Psoas muscle (tissue), 8 donors: ENCODE results near the gene CTRB2. TPM values are rescaled to one million over a fixed set of nuclear protein-coding genes. Genes with fewer than 3 reads are reported as not detected.

Source experiments
- ATAC-seq, 4 donors: fragments of 200-7000 bp; cut with Tn5 transposase; one replicate each; pipeline ENCODE4 v1.9.1; 2020; ENCODE audit warnings: moderate library complexity in 3 of 4, mild to moderate bottlenecking in 2 of 4
- DNase-seq, 2 donors: peaks; one replicate each; pipeline ENCODE4 v3.0.0-alpha.2; 2020
- H3K27ac ChIP-seq: fragments of 200-600 bp; one replicate; pipeline ENCODE4 v1.8.0; 2022
- H3K27me3 ChIP-seq, 3 donors: fragments of 200-600 bp in 1 of 3; one replicate each; pipeline versions ENCODE4 v1.6.1 to v1.8.0; 2013 to 2022; ENCODE audit warnings: low read length in 2 of 3, mild to moderate bottlenecking in 2 of 3, moderate library complexity in 1 of 3; ENCODE audit not compliant: insufficient read depth in 3 of 3
- H3K36me3 ChIP-seq, 2 donors: fragments of 200-600 bp in 1 of 2; one replicate each; pipeline versions ENCODE4 v1.6.1 to v1.8.0; 2013 to 2022; ENCODE audit warnings: low read depth in 1 of 2, mild to moderate bottlenecking in 1 of 2, moderate library complexity in 1 of 2; ENCODE audit not compliant: insufficient read depth in 1 of 2
- H3K4me1 ChIP-seq: fragments of 200-600 bp; one replicate; pipeline ENCODE4 v1.8.0; 2022
- H3K4me3 ChIP-seq: fragments of 200-600 bp; one replicate; pipeline ENCODE4 v1.8.0; 2022; ENCODE audit warnings: mild to moderate bottlenecking
- H3K9me3 ChIP-seq: fragments of 200-600 bp; one replicate; pipeline ENCODE4 v1.8.0; 2022
- CTCF ChIP-seq: fragments of 200-600 bp; IDR thresholded peaks from one replicate; pipeline ENCODE4 v1.8.0; 2022; ENCODE audit warnings: antibody characterized with exemption
- WGBS, 3 donors: extraction: QIAGEN DNeasy Blood & Tissue Kit; methylation state at CpG; one replicate each; pipeline versions ENCODE4 v1.1.6 to v1.1.7; 2013; 5-methylcytosine and 5-hydroxymethylcytosine counted together
- intact Hi-C, 2 donors: fragments of 100-400 bp; cut with DNase I; formaldehyde crosslinking; loops; one replicate each; pipeline versions ENCODE4 v1.11.0 to v1.14.2; 2022
- polyA plus RNA-seq, 3 donors: library from polyadenylated mRNA; stranded (reverse); fragments of 200-250 nt; gene quantifications; one replicate each; pipeline ENCODE4 v1.2.3, GENCODE V29; 2013
- total RNA-seq, 4 donors: library from RNA; stranded (reverse); fragmentation: NEBNext Ultra II Directional in 2 of 4; extraction: Animal tissue kit (Norgen Biotek cat#: 25700) in 2 of 4; gene quantifications; one replicate each; pipeline versions ENCODE4 v1.2.1 to v1.2.4, GENCODE V29; 2021 to 2023
- donor health status: healthy with polysubstance abuse.
- donor health status: DM: no; HTN: no; CAD: no; lungs with moderate emphysema.
- donor health status: Bipolar disorder and iron deficiency.
- donor health status: healthy.
- donor health status: DM: yes; HTN: yes; CAD: no.
- donor health status: DM: no; HTN: no; CAD: no.
- donor health status: DM: no; HTN: no; CAD: no.
- donor health status: DM: yes; HTN: yes; CAD: no.

Gene CTRB2
- total and polyA plus RNA-seq, 7 donors, result 0.14 to 2.4 (median 1.1) TPM; not detected in 3

DNA sequence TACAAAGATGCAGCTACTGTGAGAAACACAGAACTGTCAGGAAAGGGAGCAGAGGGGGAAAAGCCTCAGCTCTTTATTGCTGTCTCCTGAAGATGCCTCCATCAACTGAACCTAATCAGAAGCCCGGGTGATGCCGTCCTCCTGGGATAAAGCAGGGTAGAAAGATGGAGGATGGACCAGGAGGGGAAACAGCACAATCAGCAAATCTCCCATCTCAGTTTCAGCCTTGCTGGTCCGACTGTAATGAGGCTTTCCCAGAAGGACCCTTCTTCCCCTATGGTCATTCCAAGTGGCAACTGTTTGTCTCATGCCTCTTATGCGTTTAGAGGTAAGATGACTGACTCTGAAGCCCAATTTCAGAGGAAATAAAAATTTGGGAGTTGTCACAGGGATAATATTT, 34.4 kb downstream of the CTRB2 start:
- whole genome bisulfite sequencing, 3 donors, result 95 to 100% (median 96%) methylated on average over 4 of the region's 4 CpGs
- peaks cover 26 to 34% of the 10 kb centered on the region in 2 donors for H3K36me3 ChIP-seq
- no peak for ATAC-seq

GRCh38 chr16:75169899-75170405, 37.0 kb downstream of the CTRB2 start:
- Histone ChIP-seq H3K4me1 (no peaks in the 10 kb centered on the region), H3K27ac (no peak overlapping the region), H3K9me3 (peaks cover 55% of the 10 kb centered on the region), H3K4me3 (no peak overlapping the region), H3K36me3 (peaks cover 30 to 49% of the 10 kb centered on the region in 2 donors), H3K27me3 (no peaks in the 10 kb centered on the region)
- 95 to 98% (median 98%) methylated on average over 10 of the region's 10 CpGs for WGBS, 3 donors
- intact Hi-C loops, result no loop called here
- TF ChIP-seq CTCF, result no peak
- no peak for DNase-seq
- no peak for ATAC-seq

More for the DNA sequence above, 34.4 kb downstream of the CTRB2 start:
- Histone ChIP-seq H3K27ac (no peak overlapping the region), H3K27me3 (no peaks in the 10 kb centered on the region), H3K4me3 (no peak overlapping the region), H3K4me1 (no peaks in the 10 kb centered on the region), H3K9me3 (peaks cover 55% of the 10 kb centered on the region)
- no peak for DNase-seq
- intact Hi-C loops, result no loop called here
- no peak for TF ChIP-seq CTCF

- ATAC-seq, result no peak
- no peak for TF ChIP-seq CTCF
- 92 to 100% (median 96%) methylated on average over 1 of the region's 1 CpG for WGBS, 3 donors
Measured at GRCh38 chr16:75160386-75160785, 46.6 kb downstream of the CTRB2 start.

More at GRCh38 chr16:75160386-75160785, 46.6 kb downstream of the CTRB2 start:
- H3K9me3 ChIP-seq, result no peaks in the 10 kb centered on the region
- no peak overlapping the region for H3K27ac ChIP-seq
- peaks cover 0 to 16% of the 10 kb centered on the region in 2 donors for H3K36me3 ChIP-seq
- no peak overlapping the region for H3K4me3 ChIP-seq
- intact Hi-C loops, result no loop called here
- DNase-seq, result no peak
- no peaks in the 10 kb centered on the region for H3K4me1 ChIP-seq
- no peaks in the 10 kb centered on the region for H3K27me3 ChIP-seq

Other genes starting within 250 kb of the CTRB2 start
- gene WDR59, start 222.0 kb downstream of the CTRB2 start, total RNA-seq, result 10 to 100 TPM; 30.6 to 48.2 (median 31.7) TPM
- 10 to 100 TPM; 12.0 to 24.0 (median 14.7) TPM for gene WDR59, start 222.0 kb downstream of the CTRB2 start, polyA plus RNA-seq
- gene ZNRF1, start 208.1 kb downstream of the CTRB2 start, total RNA-seq, result 10 to 100 TPM; 21.1 to 57.0 (median 36.1) TPM
- 10 to 100 TPM in 2 of 3 donors, 1 to 10 TPM in 1; 6.7 to 27.4 (median 15.5) TPM for gene ZNRF1, start 208.1 kb downstream of the CTRB2 start, polyA plus RNA-seq
- gene LDHD, start 90.4 kb downstream of the CTRB2 start, total RNA-seq, result 10 to 100 TPM; 26.2 to 66.6 (median 41.3) TPM
- gene LDHD, start 90.4 kb downstream of the CTRB2 start, polyA plus RNA-seq, result 10 to 100 TPM; 20.5 to 37.5 (median 27.8) TPM
- 1 to 10 TPM; 6.0 to 8.1 (median 6.4) TPM for gene ZFP1, start 58.6 kb downstream of the CTRB2 start, total RNA-seq
- 10 to 100 TPM in 1 of 3 donors, 1 to 10 TPM in 2; 3.4 to 10.4 (median 4.5) TPM for gene ZFP1, start 58.6 kb downstream of the CTRB2 start, polyA plus RNA-seq
- gene CTRB1, start 11.8 kb upstream of the CTRB2 start, total RNA-seq, result 1 to 10 TPM in 2 of 4 donors, not detected in 2; 1.2 to 3.9 TPM
- 1 to 10 TPM in 1 of 3 donors, under 1 TPM in 2; 0.03 to 2.5 (median 0.25) TPM for gene CTRB1, start 11.8 kb upstream of the CTRB2 start, polyA plus RNA-seq
- 100 to 1,000 TPM in 2 of 4 donors, 10 to 100 TPM in 2; 61.8 to 108 (median 90.1) TPM for gene BCAR1, start 44.5 kb upstream of the CTRB2 start, total RNA-seq
- 10 to 100 TPM; 66.3 to 90.7 (median 78.7) TPM for gene BCAR1, start 44.5 kb upstream of the CTRB2 start, polyA plus RNA-seq
- 10 to 100 TPM; 16.6 to 21.9 (median 19.6) TPM for gene CFDP1, start 226.3 kb upstream of the CTRB2 start, total RNA-seq
- 10 to 100 TPM; 37.6 to 78.2 (median 39.2) TPM for gene CFDP1, start 226.3 kb upstream of the CTRB2 start, polyA plus RNA-seq